ENCODE data around the gene PSME3IP1.

PSME3IP1 gene

GRCh38 chr16:57151369-57151768 lies 34.5 kb downstream of the PSME3IP1 start:
- no peak for DNase-seq
- intact Hi-C loops (cut with DNase I) = no loop called here

- intact Hi-C loops (cut with DNase I) = no loop called here
- peak in 2 of 42 donors; percentile 13 to 35 for DNase-seq
Observed at GRCh38 chr16:57150682-57151330, 35.0 kb downstream of the PSME3IP1 start.

GRCh38 chr16:57149391-57149790 lies 36.4 kb downstream of the PSME3IP1 start:
- DNase-seq = peak in 2 of 42 donors; percentile 5 to 9
- intact Hi-C loops (cut with DNase I) = loop anchor here (10.0 kb wide), 1 partner anchor 55 kb away; the partner anchor contains the start of gene CPNE2

GRCh38 chr16:57148481-57148880 lies 37.4 kb downstream of the PSME3IP1 start:
- intact Hi-C loops (cut with DNase I) = loop anchor here (10.0 kb wide), 1 partner anchor 54 kb away; the partner anchor contains the start of gene CPNE2
- DNase-seq = peak in 2 of 42 donors; percentile 11 to 41

GRCh38 chr16:57147381-57148221 lies 38.2 kb downstream of the PSME3IP1 start:
- peak in 16 of 42 donors; percentile 18 to 64 (median 43) for DNase-seq
- intact Hi-C loops (cut with DNase I) = loop anchor here (10.0 kb wide), 1 partner anchor 53 kb away; the partner anchor contains the start of gene CPNE2

GRCh38 chr16:57146735-57147134 lies 39.1 kb downstream of the PSME3IP1 start:
- intact Hi-C loops (cut with DNase I) = loop anchor here (10.0 kb wide), 1 partner anchor 52 kb away; the partner anchor contains the start of gene CPNE2
- peak in 3 of 42 donors; percentile 9 to 12 (median 11) for DNase-seq

GRCh38 chr16:57146040-57146647 lies 39.7 kb downstream of the PSME3IP1 start:
- intact Hi-C loops (cut with DNase I) = loop anchor here (10.0 kb wide), 1 partner anchor 51 kb away; the partner anchor contains the start of gene CPNE2
- DNase-seq = peak in 4 of 42 donors; percentile 16 to 49 (median 28)

- DNase-seq = peak in 5 of 42 donors; percentile 1 to 36 (median 9)
- intact Hi-C loops (cut with DNase I) = loop anchor here (10.0 kb wide), 1 partner anchor 51 kb away; the partner anchor contains the start of gene CPNE2
Observed at GRCh38 chr16:57145046-57146021, 40.5 kb downstream of the PSME3IP1 start.

- intact Hi-C loops (cut with DNase I) = loop anchor here (10.0 kb wide), 1 partner anchor 49 kb away; the partner anchor contains the start of gene CPNE2
- peak in 4 of 42 donors; percentile 6 to 23 (median 14) for DNase-seq
Observed at GRCh38 chr16:57144027-57144426, 41.8 kb downstream of the PSME3IP1 start.

GRCh38 chr16:57143149-57143921 lies 42.5 kb downstream of the PSME3IP1 start:
- intact Hi-C loops (cut with DNase I) = loop anchor here (10.0 kb wide), 1 partner anchor 49 kb away; the partner anchor contains the start of gene CPNE2
- DNase-seq = peak; percentile 79 to 97 (median 93)

GRCh38 chr16:57141822-57142631 lies 43.8 kb downstream of the PSME3IP1 start:
- DNase-seq = peak in 8 of 42 donors; percentile 10 to 55 (median 36)

GRCh38 chr16:57140931-57141668 lies 44.7 kb downstream of the PSME3IP1 start:
- intact Hi-C loops (cut with DNase I) = loop anchor here (10.0 kb wide), 1 partner anchor 46 kb away; the partner anchor contains the start of gene CPNE2
- DNase-seq = peak in 5 of 42 donors; percentile 8 to 26 (median 11)

More at GRCh38 chr16:57141822-57142631, 43.8 kb downstream of the PSME3IP1 start:
- intact Hi-C loops (cut with DNase I) = loop anchor here (10.0 kb wide), 1 partner anchor 47 kb away; the partner anchor contains the start of gene CPNE2

- DNase-seq = peak in 2 of 42 donors; percentile 14
- intact Hi-C loops (cut with DNase I) = no loop called here
Observed at GRCh38 chr16:57138281-57138935, 47.4 kb downstream of the PSME3IP1 start.

- intact Hi-C loops (cut with DNase I) = no loop called here
- DNase-seq = peak in 1 of 42 donors; percentile 41
Observed at GRCh38 chr16:57137566-57138273, 48.1 kb downstream of the PSME3IP1 start.
